Neutrophil (primary cell): Measurements from ENCODE around the gene CER1.

Experiments used
- H3K27ac ChIP-seq: fragments of 200-600 bp; sonication (generic); 2 replicates; pipeline ENCODE4 v1.5.1; 2016; ENCODE audit warnings: mild to moderate bottlenecking, moderate library complexity
- H3K27me3 ChIP-seq: fragments of 200-600 bp; sonication (generic); 2 replicates; pipeline ENCODE4 v1.6.0; 2016; ENCODE audit warnings: mild to moderate bottlenecking
- H3K36me3 ChIP-seq: fragments of 200-600 bp; sonication (generic); 2 replicates; pipeline ENCODE4 v1.5.1; 2017
- H3K4me1 ChIP-seq, 2 experiments: fragments of 200-600 bp in 1 of 2; sonication (generic) in 1 of 2; 1 replicate in 1 of 2; 2 replicates in 1 of 2; pipeline versions ENCODE4 v1.5.1 to v1.6.1; 2013 to 2016; ENCODE audit warnings: low read depth in 1 of 2, low read length in 1 of 2, mild to moderate bottlenecking in 1 of 2, moderate library complexity in 1 of 2; ENCODE audit not compliant: control insufficient read depth in 1 of 2, insufficient read depth in 1 of 2
- H3K4me3 ChIP-seq, 2 experiments: fragments of 200-600 bp in 1 of 2; sonication (generic) in 1 of 2; 1 replicate in 1 of 2; 2 replicates in 1 of 2; pipeline ENCODE4 v1.5.1; 2013 to 2016; ENCODE audit warnings: low read depth in 1 of 2, low read length in 1 of 2, mild to moderate bottlenecking in 1 of 2, moderate library complexity in 1 of 2
- H3K9me3 ChIP-seq: fragments of 200-600 bp; sonication (generic); 2 replicates; pipeline ENCODE4 v1.5.1; 2016
- CTCF ChIP-seq: fragments of 200-600 bp; sonication (generic); IDR thresholded peaks from 2 replicates; pipeline ENCODE4 v1.5.1; 2016; ENCODE audit warnings: antibody characterized with exemption

Gene CER1

GRCh38 chr9:14733133-14733532 lies 10.6 kb upstream of the CER1 start:
- no peaks in the 10 kb centered on the region for H3K4me1 ChIP-seq
- H3K4me3 ChIP-seq, result no peak overlapping the region
- H3K36me3 ChIP-seq, result no peaks in the 10 kb centered on the region
- H3K9me3 ChIP-seq, result no peaks in the 10 kb centered on the region
- no peak for TF ChIP-seq CTCF
- no peak overlapping the region for H3K27ac ChIP-seq
- no peaks in the 10 kb centered on the region for H3K27me3 ChIP-seq

GRCh38 chr9:14731294-14731981 lies 8.9 kb upstream of the CER1 start:
- TF ChIP-seq CTCF, result no peak
- Histone ChIP-seq H3K27me3 (no peaks in the 10 kb centered on the region), H3K9me3 (no peaks in the 10 kb centered on the region), H3K36me3 (no peaks in the 10 kb centered on the region), H3K4me1 (no peaks in the 10 kb centered on the region), H3K4me3 (no peak overlapping the region), H3K27ac (no peak overlapping the region)

- H3K27me3 ChIP-seq, result no peaks in the 10 kb centered on the region
- H3K9me3 ChIP-seq, result no peaks in the 10 kb centered on the region
- no peak overlapping the region for H3K4me3 ChIP-seq
- H3K4me1 ChIP-seq, result no peaks in the 10 kb centered on the region
- H3K27ac ChIP-seq, result no peak overlapping the region
- no peak for TF ChIP-seq CTCF
- no peaks in the 10 kb centered on the region for H3K36me3 ChIP-seq
Measured at GRCh38 chr9:14730461-14730898, 7.9 kb upstream of the CER1 start.

GRCh38 chr9:14723301-14723700 lies 768 bp upstream of the CER1 start:
- Histone ChIP-seq H3K4me1 (no peaks in the 10 kb centered on the region), H3K9me3 (no peaks in the 10 kb centered on the region), H3K4me3 (no peak overlapping the region), H3K36me3 (no peaks in the 10 kb centered on the region), H3K27ac (no peak overlapping the region), H3K27me3 (no peaks in the 10 kb centered on the region)
- TF ChIP-seq CTCF, result no peak

GRCh38 chr9:14719231-14719923 lies 3.2 kb downstream of the CER1 start:
- Histone ChIP-seq H3K4me1 (no peaks in the 10 kb centered on the region), H3K9me3 (no peaks in the 10 kb centered on the region), H3K27me3 (no peaks in the 10 kb centered on the region), H3K27ac (no peak overlapping the region), H3K4me3 (no peak overlapping the region), H3K36me3 (no peaks in the 10 kb centered on the region)
- no peak for TF ChIP-seq CTCF
